ENCODE results near the gene STH.
A peak's percentile ranks its signal among the peaks of the same experiment; 100 is the strongest.

STH gene

GRCh38 chr17:46028981-46029565 is 30.0 kb downstream of the STH start:
- DNase-seq: no peak

DNA sequence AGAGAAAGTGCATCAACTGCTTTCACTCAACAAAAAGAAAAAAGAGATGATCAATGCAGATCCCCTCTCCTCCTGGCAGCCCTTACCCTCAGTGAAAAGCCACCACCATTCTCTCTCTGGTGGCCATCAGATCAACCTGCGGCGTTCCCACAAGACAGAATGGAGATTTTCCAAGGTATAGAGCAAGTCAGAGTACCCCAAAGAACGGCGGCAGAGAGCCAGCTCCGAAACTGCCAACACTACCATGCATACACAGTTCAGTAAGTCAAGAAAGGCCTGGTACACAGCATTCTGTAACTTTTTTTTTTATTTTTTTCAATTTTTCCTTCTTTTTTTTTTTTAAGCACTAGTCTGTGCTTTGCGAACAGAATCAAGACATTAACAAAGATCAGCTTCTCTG is 30.6 kb downstream of the STH start:
- no peak for DNase-seq

GRCh38 chr17:46030752-46031151 is 31.7 kb downstream of the STH start:
- no peak for DNase-seq

DNA sequence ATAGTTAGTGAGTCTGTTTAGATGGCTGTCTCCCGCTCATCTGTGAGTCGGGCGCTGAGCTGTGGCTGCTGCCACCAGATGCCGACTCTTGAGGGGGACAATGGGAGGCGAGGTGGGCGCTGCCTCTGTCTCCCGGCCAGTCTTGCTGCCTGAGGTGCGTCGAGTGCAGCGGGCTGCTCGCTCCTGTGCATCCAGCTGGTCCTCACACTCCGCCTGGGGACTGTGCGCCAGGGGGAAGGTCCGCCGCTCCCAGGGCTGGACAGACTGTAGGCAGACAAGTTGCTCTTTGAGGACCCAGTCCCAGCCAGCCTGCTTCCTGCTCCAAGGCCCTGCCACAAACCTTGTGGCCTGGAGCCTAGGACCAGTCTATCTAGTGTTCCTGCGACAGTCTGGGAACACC is 32.4 kb downstream of the STH start:
- no peak for DNase-seq

DNA sequence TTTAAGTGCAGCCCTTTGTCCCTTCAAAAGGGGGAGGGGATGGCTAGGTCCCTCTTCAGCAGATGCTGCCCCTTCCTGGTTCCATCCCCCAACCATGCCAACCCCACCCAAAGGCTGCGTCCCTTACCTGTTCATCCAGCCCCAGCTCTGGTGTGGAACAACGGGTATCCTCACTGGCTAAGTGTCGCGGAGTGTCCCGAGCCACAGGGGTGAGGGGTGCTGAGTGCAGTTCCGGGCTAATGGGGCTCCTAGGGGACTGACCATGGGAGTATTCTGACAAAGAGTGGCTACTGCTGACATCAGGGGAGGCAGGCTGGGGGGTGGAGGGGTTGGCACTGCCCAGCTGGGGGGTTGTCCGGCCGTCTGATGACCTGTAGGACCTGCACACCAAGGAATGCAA is 32.9 kb downstream of the STH start:
- no peak for DNase-seq

DNA sequence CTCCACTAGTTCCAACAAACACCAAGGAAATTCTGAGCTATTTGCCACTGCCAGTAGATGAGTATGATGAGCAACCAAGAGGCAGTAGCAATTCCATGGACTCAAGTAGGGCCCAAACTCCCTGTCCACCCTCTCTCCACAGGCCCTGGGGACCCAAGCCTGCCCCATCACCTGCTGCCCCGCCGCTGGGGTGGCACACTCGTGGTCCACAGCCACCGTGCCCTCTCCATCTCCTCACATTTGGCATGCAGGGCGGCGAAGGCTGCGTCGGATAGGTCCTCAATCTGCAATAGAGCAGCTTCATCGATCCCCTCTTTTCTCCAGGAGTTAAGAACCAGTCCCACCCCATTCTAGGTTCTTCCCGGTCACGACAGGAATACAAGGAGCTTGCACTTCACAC is 33.9 kb downstream of the STH start:
- DNase-seq: no peak

DNA sequence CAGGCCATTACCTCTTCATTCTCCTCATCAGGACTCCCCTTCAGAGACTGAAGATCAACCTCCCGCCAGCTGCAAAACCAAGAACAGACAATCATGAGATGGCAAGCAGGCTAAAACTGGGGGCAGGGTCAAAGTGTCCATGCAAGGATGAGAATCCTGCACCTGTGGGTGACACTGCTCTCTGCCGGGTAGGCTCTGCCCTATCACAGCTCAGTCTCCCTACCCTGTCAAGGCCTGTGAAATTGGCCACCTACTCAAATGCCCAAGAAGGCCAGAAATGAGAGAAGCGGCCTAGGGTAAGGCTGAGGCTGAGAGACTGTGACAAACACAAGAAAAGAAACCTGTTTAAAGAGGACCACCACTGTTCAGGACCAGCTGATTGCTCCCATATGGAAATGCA is 34.3 kb downstream of the STH start:
- DNase-seq: no peak

- no peak for DNase-seq
These were observed 36.2 kb downstream of the STH start for GRCh38 chr17:46035112-46035818.

- no peak for DNase-seq
These were observed 37.4 kb downstream of the STH start for GRCh38 chr17:46036491-46036890.

- no peak for DNase-seq
These were observed 38.7 kb downstream of the STH start for GRCh38 chr17:46037722-46038255.

- DNase-seq: no peak
These were observed 39.4 kb downstream of the STH start for GRCh38 chr17:46038414-46038813.

DNA sequence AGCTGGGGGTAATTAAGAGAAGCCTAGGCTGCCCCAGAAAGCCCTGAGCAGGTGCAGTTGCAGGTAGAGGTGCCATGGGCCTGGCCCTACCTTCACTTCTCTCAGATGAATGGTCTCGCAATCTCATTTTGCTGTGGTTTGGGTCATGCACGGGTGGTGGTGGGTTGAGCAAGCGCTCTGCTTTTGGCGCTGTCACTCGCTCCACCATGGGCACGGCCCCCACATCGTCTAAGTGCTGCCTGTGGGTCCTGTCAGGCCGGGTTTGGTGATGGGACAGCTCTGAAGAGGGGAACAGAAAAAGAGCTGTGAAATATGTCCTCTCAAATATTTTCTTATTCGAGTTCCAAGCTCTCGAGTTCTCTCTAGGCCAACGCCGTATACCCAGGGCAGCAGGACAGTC is 39.9 kb downstream of the STH start:
- DNase-seq: no peak

- no peak for DNase-seq
These were observed 40.6 kb downstream of the STH start for GRCh38 chr17:46039592-46040186.

DNA sequence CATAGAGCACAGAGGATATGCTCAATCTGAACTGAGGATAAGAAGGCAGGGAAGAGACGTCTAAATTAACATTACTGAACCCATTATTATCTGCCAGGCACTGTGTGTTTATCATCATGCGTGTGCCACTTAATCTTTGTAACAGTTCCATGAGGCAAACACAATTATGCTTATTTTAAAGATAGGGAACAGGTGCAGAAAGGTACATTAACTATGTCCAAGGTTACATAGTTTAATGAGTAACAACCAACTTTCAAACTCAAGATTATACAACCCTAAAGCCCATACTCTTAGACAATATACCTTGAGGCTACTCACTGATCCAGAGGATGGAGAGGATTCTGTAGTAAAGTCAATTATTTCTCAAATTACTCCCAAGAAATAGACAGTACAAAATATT is 43.2 kb downstream of the STH start:
- DNase-seq: no peak

GRCh38 chr17:46042925-46043324 is 43.9 kb downstream of the STH start:
- no peak for DNase-seq

DNA sequence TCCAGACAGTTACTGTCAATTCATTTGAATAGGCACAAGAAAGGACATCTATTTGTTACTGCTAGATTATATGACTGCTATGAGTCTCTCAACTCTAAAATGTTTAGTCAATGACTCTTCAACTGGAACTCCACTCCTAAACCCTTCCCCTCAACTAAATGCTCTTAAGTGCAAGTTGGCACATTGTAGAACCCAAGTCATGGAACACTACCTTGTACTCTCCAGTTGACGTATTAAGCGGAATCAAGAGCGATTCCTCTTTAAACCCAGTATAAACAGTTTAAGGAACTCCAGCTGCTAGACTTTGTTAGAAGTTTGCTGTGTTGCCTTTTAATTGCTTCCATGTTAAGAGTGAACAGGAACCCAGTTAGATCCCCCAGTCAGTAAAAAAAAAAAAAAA is 44.6 kb downstream of the STH start:
- no peak for DNase-seq

DNA sequence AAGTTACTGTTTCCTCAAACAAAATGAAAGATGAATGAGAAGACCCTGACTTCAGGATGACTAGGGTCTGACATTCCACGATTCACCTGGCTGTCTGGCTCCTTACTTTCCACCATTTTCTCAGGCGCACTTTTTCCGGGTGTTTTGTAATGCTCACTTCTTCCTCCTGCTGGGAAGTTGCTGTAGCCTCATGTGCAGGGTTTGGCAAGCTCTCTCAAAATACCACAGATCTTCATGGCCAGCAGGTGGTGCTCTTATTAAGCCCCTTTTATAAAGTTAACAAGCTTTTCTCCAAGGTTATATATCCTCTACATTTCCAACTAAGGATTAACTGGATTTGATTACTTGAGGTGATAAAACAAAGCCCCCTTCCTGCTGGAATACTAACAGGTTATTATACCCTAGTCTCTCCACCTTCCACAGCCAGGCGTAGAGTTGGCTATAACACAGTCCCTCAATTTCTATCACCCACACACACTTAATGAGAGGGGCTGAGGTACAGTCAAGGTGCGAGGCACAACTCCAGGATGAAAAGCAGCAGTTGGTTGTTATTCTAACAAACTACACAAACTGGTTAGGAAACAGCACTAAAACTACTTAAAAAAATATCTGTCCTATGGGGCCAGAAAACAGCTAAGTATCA is 45.4 kb downstream of the STH start:
- peak; percentile 63 for DNase-seq

DNA sequence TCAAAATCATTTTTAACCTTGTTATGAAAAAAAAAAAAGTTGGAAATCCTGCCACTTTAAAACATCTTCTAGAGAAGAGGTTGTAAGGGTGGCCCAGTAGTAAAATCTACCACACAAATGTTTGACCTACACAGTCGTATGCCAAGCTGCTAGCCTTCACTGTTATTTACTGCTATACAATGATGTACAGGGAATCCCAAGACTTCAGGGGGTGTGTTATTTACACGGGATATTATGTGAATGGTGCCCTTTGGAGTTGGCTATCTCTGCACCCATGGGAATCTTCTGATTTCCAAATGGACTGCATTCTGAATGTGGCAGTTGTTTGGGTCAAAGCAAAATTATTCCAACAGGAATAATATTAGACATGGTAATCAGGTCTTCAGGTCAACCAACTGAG is 45.9 kb downstream of the STH start:
- DNase-seq: no peak

- no peak for DNase-seq
These were observed 46.6 kb downstream of the STH start for GRCh38 chr17:46045639-46046038.

GRCh38 chr17:46046957-46047356 is 47.9 kb downstream of the STH start:
- no peak for DNase-seq

DNA sequence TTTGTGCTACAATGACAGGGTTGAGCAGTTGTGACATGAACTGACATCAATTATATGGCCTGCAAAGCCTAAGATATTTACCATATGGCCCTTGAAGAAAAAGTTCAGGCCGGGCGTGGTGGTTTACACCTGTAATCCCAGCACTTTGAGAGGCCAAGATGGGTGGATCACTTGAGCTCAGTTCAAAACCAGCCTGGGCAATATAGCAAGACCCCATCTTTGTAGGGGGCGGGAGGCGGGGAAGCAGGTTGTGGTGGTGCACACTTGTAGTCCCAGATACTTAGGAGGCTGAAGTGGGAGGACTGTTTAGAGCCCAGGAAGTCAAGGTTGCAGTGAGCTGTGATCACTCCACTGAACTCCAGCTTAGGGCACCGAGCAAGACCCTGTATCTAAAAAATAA is 48.3 kb downstream of the STH start:
- no peak for DNase-seq

DNA sequence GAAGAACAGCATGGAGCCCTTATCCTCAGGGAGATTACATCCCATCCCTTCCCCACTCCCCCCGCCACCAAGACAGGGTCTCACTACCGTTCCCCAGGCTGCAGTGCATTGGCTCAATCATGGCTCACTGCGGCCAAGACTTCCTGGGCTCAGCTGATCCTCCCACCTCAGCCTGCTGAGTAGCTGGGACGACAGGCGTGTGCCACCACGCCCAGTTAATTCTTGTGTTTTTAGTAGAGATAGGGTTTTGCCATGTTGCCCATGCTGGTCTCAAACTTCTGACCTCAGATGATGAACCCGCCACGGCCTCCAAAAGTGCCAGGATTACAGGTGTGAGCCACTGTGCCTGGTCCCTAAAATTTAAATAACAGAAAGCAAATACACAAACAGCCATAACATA is 48.8 kb downstream of the STH start:
- no peak for DNase-seq

Data from NCI-H2107 (cell line).